ENCODE data around the gene LPP. TPM values are rescaled to one million over a fixed set of nuclear protein-coding genes. Genes with fewer than 3 reads are reported as not detected.

Gene LPP
- total RNA-seq, 1 experiment from 2014 or later = 148 TPM

- H3K36me3 ChIP-seq (ENCODE audit: low read depth) = no peaks in the 10 kb centered on the region
- no peak overlapping the region for H3K4me2 ChIP-seq
- H3K9me3 ChIP-seq (ENCODE audit: insufficient read depth, low read depth) = no peaks in the 10 kb centered on the region
- no peak for DNase-seq
- H4K20me1 ChIP-seq (ENCODE audit: insufficient read depth) = no peaks in the 10 kb centered on the region
- intact Hi-C loops (cut with micrococcal nuclease; ENCODE audit: unreplicated experiment) = no loop called here
- CTCF ChIA-PET = no interaction called here
- BruUV-seq (replicated peaks) = no TSS peak
- POLR2A ChIA-PET (ENCODE audit: unreplicated experiment) = no interaction called here
- TF ChIP-seq EZH2 (IDR thresholded peaks at IDR 0.05; ENCODE audit: low read depth) = no peak
- TF ChIP-seq CTCF (conservative IDR thresholded peaks at IDR 0.05) = no peak
- no peaks in the 10 kb centered on the region; the same call in 1 of the 2 replicates for H3F3A ChIP-seq (ENCODE audit: insufficient read depth, low read depth)
- no peak overlapping the region for H2AFZ ChIP-seq
- H3K79me2 ChIP-seq (ENCODE audit: low read depth) = no peaks in the 10 kb centered on the region
- no peak overlapping the region for H3K27ac ChIP-seq
- no peaks in the 10 kb centered on the region for H3K27me3 ChIP-seq (ENCODE audit: insufficient read depth, low read depth)
- no peaks in the 10 kb centered on the region for H3K4me1 ChIP-seq (replicated peaks; ENCODE audit: insufficient read depth)
- no peaks in the 10 kb centered on the region for H3K9me2 ChIP-seq (ENCODE audit: insufficient read depth)
- H3K4me3 ChIP-seq = no peak overlapping the region
Observed at GRCh38 chr3:188134079-188134478, 19.9 kb upstream of the LPP start.

DNA sequence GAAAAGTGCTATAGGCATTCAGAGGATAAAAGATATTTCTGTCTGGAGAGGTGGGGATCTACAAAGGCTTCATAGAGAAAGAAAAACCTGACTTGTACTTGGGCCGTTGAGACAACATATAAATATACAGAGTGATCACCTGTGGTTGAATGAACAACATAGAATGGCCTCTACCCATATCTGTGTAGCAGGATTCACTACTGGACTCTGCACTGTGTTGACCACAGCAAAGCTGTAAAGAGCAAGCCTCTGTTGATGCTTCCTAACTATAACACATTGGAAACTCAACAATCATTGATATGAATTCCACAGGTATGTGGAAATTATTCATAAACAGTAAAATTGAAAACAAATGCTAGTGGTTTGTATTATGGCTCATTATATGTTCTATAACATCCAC lies 19.1 kb upstream of the LPP start:
- TF ChIP-seq CTCF (conservative IDR thresholded peaks at IDR 0.05) (no peak), EZH2 (IDR thresholded peaks at IDR 0.05; ENCODE audit: low read depth) (no peak)
- H3K4me1 ChIP-seq (replicated peaks; ENCODE audit: insufficient read depth) = no peaks in the 10 kb centered on the region
- intact Hi-C loops (cut with micrococcal nuclease; ENCODE audit: unreplicated experiment) = no loop called here
- BruUV-seq (replicated peaks) = no TSS peak
- DNase-seq = no peak
- ChIA-PET CTCF (no interaction called here), POLR2A (ENCODE audit: unreplicated experiment) (no interaction called here)
- no peaks in the 10 kb centered on the region for H3K27me3 ChIP-seq (ENCODE audit: insufficient read depth, low read depth)
- H3K4me3 ChIP-seq = no peak overlapping the region
- no peak overlapping the region for H2AFZ ChIP-seq
- no peaks in the 10 kb centered on the region for H3K9me2 ChIP-seq (ENCODE audit: insufficient read depth)
- H3K79me2 ChIP-seq (ENCODE audit: low read depth) = no peaks in the 10 kb centered on the region
- no peak overlapping the region for H3K27ac ChIP-seq
- no peaks in the 10 kb centered on the region for H3K36me3 ChIP-seq (ENCODE audit: low read depth)
- H3K9me3 ChIP-seq (ENCODE audit: insufficient read depth, low read depth) = no peaks in the 10 kb centered on the region
- H3K4me2 ChIP-seq = no peak overlapping the region
- H4K20me1 ChIP-seq (ENCODE audit: insufficient read depth) = no peaks in the 10 kb centered on the region
- no peaks in the 10 kb centered on the region; the same call in 1 of the 2 replicates for H3F3A ChIP-seq (ENCODE audit: insufficient read depth, low read depth)

DNA sequence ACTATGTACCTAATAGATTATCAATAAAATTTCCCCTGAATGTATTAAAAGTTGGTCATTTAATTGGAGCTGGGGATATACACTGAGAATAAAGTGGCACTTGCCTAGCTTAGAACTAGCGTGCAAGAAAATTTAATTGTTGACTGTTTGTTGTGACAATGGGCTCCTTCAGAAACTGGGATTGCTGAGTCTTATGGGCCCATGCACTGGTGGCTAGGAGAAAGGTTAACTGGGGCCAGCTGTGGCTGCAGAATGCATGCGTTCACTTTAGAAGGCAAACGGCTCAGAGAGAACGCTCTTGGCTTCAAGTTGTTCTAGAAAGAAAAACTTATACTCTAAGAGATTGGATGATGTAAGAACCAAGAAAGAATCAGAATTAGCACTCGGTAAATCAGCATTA lies 18.7 kb upstream of the LPP start:
- TF ChIP-seq CTCF (conservative IDR thresholded peaks at IDR 0.05) (no peak), EZH2 (IDR thresholded peaks at IDR 0.05; ENCODE audit: low read depth) (no peak)
- Histone ChIP-seq H3K4me1 (replicated peaks; ENCODE audit: insufficient read depth) (no peaks in the 10 kb centered on the region), H4K20me1 (ENCODE audit: insufficient read depth) (no peaks in the 10 kb centered on the region), H3K36me3 (ENCODE audit: low read depth) (no peaks in the 10 kb centered on the region), H3F3A (ENCODE audit: insufficient read depth, low read depth) (no peaks in the 10 kb centered on the region; the same call in 1 of the 2 replicates), H3K27ac (no peak overlapping the region), H3K4me3 (no peak overlapping the region), H2AFZ (no peak overlapping the region), H3K79me2 (ENCODE audit: low read depth) (no peaks in the 10 kb centered on the region), H3K27me3 (ENCODE audit: insufficient read depth, low read depth) (no peaks in the 10 kb centered on the region), H3K9me3 (ENCODE audit: insufficient read depth, low read depth) (no peaks in the 10 kb centered on the region), H3K4me2 (no peak overlapping the region), H3K9me2 (ENCODE audit: insufficient read depth) (no peaks in the 10 kb centered on the region)
- CTCF ChIA-PET = no interaction called here
- no TSS peak for BruUV-seq (replicated peaks)
- POLR2A ChIA-PET (ENCODE audit: unreplicated experiment) = no interaction called here
- no peak for DNase-seq
- intact Hi-C loops (cut with micrococcal nuclease; ENCODE audit: unreplicated experiment) = no loop called here

All from PC-9 (cell line).